OCI-LY7 (cell line): ENCODE results near the gene LRRK1.

ENCODE experiments used
- CTCF ChIP-seq: fragments of 200-600 bp; sonication (generic); conservative IDR thresholded peaks from 2 replicates; pipeline ENCODE4 v1.5.1; 2014; ENCODE audit warnings: mild to moderate bottlenecking, antibody characterized with exemption, low read length, moderate library complexity, mixed read lengths
- EZH2phosphoT487 ChIP-seq: fragments of 200-600 bp; sonication (generic); IDR thresholded peaks from 2 replicates; pipeline ENCODE4 v1.6.1; 2018; ENCODE audit warnings: low read depth, borderline replicate concordance, mild to moderate bottlenecking, mixed run types, antibody characterized with exemption, low read length, moderate library complexity, mixed read lengths

- TF ChIP-seq CTCF, result no peak
- TF ChIP-seq EZH2phosphoT487, result no peak
Observed at GRCh38 chr15:101033801-101034200, 114.6 kb downstream of the LRRK1 start.
